GM12878 (cell line): Measurements from ENCODE around the gene MMAA.
"Not testable (repeated sequence)": the region's sequence is repeated elsewhere in the genome, so short reads cannot be mapped to it uniquely, and the experiment has no call there.

ENCODE experiments used
- CTCF ChIP-seq, 3 experiments: IDR thresholded peaks in 2 of 3; conservative IDR thresholded peaks in 1 of 3; 2 replicates each; pipeline ENCODE4 v1.5.1; 2011; ENCODE audit warnings: low read depth in 3 of 3, low read length in 3 of 3, mild to moderate bottlenecking in 3 of 3, control low read depth in 2 of 3, moderate library complexity in 2 of 3, inconsistent platforms in 1 of 3, mixed read lengths in 1 of 3; ENCODE audit not compliant: control insufficient read depth in 2 of 3, insufficient read depth in 1 of 3; ENCODE audit errors: extremely low read depth in 1 of 3
- RFX5 ChIP-seq: IDR thresholded peaks from 2 replicates; pipeline ENCODE4 v1.6.1; 2011; ENCODE audit warnings: low read depth, low read length, improper control_type of control experiment

DNA sequence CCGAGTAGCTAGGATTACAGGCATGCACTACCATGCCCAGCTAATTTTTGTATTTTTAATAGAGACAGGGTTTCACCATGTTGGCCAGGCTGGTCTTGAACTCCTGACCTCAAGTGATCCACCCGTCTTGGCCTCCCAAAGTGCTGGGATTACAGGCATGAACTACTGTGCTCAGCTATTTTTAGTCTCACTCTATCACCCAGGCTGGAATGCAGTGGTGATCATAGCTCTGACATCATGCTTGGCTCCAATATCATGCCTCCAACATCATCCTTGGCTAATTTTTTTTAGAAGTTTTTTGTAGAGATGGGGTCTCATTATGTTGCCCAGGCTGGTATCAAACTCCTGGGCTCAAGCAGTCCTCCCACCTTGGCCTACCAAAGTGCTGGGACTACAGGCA lies 21.1 kb downstream of the MMAA start:
- not testable (repeated sequence) for TF ChIP-seq CTCF (IDR thresholded peaks at IDR 0.05 in 2 of 3, conservative IDR thresholded peaks at IDR 0.05 in 1 of 3; ENCODE audit: control insufficient read depth in 2 of 3, extremely low read depth in 1 of 3, insufficient read depth in 1 of 3, low read depth in 3 of 3, low read length in 3 of 3); RFX5
